Endothelial cell of umbilical vein (primary cell): ENCODE data around the gene PROSER1.

Source experiments
- EZH2 ChIP-seq: IDR thresholded peaks from 2 replicates; pipeline ENCODE4 v1.6.1; 2012; ENCODE audit warnings: borderline replicate concordance, low read depth, mild to moderate bottlenecking, moderate library complexity, low read length, inconsistent platforms; ENCODE audit not compliant: severe bottlenecking
- TF ChIP-seq, protein P1 (sequence below), 2 donors: IDR thresholded peaks; 1 replicate in 1 of 2; 2 replicates in 1 of 2; pipeline ENCODE4 v1.5.1; 2011; ENCODE audit warnings: low read length in 2 of 2, mild to moderate bottlenecking in 2 of 2, moderate library complexity in 2 of 2, control low read depth in 1 of 2, inconsistent platforms in 1 of 2, low read depth in 1 of 2; ENCODE audit not compliant: insufficient read depth in 1 of 2; ENCODE audit errors: extremely low read depth in 1 of 2
- TF ChIP-seq, protein P2 (sequence below): IDR thresholded peaks from 2 replicates; pipeline ENCODE4 v1.6.1; 2011; ENCODE audit not compliant: insufficient read depth, insufficient read length

DNA sequence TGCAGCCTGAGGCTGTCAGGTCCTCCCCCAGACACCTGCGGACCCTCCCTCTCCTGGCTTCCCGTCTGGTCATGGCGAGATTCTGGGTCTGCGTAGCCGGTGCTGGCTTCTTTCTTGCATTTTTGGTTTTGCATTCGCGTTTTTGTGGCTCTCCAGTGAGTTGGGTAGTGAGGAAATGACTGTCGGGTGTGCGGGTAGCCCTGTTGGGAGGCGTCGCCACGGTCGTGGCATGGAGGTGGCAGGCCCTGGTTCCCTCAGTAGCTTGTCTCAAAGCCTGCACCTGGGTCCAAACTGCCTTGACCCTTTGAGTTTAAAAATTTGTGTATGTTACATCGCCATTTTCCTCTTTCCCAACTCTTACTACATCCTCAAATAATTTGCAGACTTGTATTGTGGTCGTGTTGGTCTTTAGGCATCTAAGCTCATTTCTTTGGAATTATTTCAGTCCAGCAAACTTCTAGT is 711 bp upstream of the PROSER1 start:
- TF ChIP-seq, protein P1, sequence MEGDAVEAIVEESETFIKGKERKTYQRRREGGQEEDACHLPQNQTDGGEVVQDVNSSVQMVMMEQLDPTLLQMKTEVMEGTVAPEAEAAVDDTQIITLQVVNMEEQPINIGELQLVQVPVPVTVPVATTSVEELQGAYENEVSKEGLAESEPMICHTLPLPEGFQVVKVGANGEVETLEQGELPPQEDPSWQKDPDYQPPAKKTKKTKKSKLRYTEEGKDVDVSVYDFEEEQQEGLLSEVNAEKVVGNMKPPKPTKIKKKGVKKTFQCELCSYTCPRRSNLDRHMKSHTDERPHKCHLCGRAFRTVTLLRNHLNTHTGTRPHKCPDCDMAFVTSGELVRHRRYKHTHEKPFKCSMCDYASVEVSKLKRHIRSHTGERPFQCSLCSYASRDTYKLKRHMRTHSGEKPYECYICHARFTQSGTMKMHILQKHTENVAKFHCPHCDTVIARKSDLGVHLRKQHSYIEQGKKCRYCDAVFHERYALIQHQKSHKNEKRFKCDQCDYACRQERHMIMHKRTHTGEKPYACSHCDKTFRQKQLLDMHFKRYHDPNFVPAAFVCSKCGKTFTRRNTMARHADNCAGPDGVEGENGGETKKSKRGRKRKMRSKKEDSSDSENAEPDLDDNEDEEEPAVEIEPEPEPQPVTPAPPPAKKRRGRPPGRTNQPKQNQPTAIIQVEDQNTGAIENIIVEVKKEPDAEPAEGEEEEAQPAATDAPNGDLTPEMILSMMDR (IDR thresholded peaks at IDR 0.05; ENCODE audit: extremely low read depth in 1 of 2, insufficient read depth in 1 of 2, low read depth in 1 of 2, low read length in 2 of 2), result no peak
- TF ChIP-seq EZH2, result no peak
- TF ChIP-seq, protein P2, sequence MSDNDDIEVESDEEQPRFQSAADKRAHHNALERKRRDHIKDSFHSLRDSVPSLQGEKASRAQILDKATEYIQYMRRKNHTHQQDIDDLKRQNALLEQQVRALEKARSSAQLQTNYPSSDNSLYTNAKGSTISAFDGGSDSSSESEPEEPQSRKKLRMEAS, result no peak
